ENCODE data around the gene TEKT3.

Gene TEKT3

DNA sequence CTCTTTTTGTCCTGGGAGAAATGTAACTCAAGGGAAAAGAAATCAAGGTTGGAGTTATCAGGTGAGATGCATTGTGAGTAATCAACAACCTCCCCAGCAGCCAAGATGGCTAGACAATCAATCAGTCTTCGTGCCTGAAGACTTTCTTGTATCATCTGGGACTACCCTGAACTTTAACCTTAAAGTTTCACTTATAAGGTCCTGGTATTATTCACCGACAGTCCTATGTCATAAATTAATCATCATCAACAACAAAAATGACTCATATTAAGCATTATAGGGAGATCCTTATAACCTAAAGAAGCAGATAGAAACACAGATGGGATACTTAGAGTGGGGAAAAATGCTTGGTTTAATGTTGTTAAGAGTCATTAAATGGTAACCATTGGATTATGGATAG, 7.7 kb upstream of the TEKT3 start:
- no peak for DNase-seq

DNA sequence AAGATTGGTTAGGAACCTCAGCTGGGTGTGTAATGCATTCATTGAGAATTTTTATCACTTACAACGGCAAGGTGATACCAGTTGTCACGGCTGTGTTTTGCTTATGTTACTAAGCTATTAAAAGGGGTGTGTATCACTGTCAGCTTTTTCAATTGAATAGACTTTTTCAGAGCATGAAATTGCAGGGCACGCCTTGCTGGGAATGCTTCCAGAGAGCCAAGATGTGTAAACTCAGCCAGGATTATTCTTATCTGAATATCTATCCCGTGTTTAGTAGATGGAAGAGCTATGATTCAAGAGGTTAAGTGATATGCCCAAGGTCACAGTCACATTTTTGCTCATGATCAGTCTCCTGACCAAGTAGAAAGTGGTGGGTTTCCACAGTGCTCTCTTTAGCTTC, 6.6 kb upstream of the TEKT3 start:
- no peak for DNase-seq

DNA sequence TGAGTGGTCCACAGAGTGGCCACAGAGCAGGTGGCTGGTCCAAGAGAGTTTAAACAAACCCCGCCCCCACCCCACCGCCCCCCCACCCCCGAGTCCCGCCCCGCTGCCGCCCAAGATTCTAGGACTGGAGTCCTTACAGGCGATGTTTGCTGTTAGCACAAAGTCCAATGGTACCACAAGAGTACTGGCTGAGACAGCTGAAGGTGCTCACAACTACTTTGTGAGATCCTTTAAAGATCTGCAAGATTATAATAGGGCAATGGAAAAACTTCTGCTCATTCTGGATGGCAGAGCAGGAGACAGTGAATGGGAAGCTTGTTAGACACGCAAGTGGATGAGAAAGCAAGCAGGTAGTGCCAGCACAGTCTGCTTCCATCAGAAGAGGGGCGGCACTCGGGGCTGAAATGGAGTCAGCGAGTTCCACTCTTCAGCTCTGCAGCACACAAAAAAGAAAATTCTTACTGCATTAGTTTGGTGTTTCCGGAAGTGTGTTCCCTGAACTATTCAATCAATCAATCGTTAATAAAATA, 4.7 kb upstream of the TEKT3 start:
- DNase-seq: no peak

DNA sequence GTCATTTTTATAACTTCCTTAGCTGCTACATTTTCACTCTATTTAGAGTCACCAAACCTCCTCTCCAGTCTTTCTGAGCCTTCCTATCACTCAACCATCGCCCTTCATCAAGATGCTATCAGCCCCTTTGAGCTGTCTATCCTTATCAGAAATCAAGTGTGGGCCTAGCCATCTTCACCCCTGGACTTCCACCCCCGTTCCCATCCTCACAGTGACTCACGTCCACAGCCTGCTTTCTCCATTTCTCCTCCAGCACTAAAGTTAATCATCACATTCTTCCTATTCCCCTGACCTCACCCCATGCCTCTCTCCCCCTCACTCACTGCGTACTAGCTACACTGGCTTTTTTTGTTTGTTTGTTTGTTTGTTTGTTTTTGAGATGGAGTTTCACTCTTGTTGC, 2.4 kb upstream of the TEKT3 start:
- DNase-seq: peak; percentile 55

DNA sequence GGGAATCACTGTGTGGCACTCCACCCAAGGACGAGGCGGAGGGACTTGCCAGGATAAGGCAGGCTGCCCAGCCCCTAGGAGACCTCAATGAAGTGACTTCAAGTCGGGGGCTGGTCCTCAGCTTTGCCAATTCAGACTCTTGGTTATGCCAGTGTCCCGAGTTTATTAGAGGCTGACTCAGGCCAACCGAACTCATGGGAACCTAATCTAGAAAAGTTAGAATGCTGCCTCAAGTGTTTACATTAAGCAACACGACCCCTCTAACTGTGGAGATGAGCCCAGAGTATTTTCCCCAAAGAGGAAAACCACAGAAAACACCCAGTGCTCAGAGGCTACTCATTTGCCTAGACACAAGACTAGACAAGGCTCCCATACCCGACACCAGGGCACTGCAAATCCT, 1.1 kb upstream of the TEKT3 start:
- peak; percentile 24 for DNase-seq

DNA sequence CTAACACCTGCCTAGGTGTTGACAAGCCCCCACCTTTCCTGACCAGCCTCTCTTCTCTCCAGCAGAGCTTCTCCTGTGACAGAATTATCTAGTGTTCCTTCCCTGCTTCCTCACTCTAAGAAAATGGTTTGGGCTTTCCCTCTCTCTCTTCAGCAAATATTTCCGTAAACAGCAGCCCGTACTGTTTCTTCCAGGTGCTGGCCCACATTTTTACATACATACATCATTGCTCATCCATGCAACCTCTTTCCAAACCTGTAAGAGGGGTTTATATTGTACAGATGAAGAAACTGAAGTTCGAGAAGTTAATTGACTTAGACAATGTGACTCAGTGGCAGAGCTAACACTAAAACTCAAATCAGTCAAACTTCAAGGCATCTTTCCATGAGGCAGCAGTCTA, 569 bp upstream of the TEKT3 start:
- no peak for DNase-seq

DNA sequence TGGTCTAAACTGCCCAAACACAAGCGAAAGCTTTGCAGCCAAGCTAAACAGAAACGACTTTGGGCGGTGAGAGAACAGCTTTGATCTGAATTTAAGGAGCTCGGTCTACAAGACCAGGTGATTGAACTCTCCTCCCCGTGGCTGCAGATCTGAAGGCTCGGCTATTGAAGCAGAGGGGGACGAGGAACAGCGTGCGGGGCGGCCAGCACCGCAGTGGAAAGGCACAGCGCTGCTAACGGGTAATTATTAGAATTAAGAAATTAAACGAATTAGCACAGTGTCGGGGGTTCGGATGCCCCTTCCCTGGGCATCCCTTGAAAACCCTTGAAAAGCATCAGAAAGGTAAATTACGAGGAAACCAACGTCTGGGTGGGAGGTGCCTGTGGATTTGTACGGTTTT, 431 bp downstream of the TEKT3 start:
- DNase-seq: no peak

DNA sequence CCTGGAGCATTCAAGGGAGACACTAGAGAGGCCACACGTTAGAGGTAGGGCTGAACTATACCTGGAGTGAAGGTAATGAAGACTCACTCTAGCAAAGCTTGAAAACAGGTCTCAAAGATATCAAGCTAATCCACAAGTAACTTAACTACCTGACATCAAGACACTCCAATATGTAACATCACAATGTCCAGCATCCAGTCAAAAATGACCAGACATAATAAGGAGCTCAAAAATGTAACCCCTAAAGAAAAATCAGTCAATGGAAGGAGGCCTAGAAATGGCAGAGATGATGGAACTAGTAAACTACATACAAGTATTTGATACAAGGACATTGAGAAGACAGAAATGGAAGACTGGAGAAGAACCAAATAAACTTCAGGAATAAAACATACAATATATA, 6.0 kb downstream of the TEKT3 start:
- no peak for DNase-seq

DNA sequence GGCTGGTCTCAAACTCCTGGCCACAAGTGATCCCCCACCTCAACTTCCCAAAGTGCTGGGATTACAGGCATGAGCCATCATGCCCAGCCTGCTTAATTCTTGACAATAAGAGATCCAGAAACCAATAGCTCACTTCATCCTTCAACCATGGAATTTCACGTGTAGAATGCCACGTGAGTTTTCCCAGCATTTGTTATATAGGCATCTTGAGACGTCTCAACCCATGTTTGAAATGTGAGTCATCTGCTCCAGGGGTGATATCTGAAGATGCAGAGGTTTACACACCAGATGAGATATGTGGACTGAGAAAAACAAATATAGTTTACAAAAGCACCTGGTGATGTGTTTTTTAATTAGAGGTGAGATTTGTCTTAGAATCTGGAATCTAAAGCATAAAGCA, 7.1 kb downstream of the TEKT3 start:
- DNase-seq: no peak

DNA sequence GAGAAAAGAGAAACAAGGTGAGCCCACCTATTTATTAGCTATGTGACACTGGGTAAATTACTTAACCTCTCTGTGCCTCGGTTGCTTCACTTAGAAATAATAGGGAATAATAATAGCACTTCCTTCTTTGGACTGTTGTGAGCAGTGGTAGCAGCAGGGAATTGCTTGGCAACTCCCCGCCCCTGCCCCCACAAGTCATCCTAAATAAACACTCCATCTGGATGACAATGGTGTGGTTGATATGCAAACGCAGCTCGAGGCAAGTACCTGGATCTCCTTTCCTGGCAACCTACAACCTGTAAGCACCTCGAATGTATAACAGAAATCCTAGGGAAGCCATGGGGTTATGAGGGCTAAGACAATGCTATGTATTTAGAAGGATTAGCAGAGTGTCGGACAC, 9.1 kb downstream of the TEKT3 start:
- no peak for DNase-seq

DNA sequence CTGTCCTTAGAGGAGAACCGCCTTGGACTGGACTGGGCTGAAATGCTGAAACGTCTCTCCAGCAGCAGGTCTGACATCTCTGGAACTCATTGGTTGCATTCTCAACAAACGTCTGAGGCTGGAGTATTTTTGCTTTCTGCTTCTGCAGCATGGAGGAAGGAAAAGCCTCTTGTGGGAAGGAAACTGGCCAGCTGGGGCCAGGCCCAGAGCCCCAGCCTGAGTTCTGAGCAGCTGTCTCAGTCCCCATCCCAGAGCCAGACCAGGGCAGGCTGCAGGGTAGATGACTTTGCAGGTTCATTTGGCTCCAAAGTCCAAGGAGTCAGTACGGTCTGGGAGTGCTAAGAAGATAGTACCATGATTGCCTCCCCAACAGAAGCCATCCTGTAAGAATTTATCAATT, 18.3 kb downstream of the TEKT3 start:
- DNase-seq: no peak

DNA sequence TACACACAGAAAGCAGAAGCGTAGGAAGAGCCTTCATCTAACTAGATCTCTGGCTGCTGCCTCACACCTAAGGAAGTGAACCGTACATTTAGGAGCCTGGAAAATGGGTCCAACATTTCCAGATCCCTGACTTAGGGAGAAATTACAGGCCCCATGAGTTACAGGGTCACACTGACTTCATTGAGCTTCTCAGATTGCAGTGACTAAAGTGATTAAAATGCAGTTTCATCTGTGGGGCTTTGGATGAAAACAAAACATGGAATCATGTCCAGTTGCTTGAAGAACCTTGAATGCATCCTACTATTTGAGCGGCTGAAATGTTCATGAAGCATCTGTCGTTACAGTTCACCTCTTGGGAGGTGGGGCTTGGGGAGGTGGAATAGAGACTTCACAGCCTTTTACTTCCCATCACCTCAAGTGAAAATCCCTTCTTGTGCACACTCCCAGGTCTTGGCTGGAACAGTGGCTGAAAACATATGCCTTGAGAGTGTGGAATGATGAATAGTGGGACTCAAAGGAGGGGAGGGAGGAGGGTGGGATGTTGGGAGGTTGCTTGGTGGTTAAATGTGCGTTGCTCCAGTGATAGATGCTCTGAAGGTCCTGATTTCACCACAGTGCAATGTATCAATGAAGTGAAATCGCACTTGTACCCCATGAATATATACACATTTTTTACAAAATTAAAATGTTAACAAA, 19.7 kb downstream of the TEKT3 start:
- peak; percentile 44 for DNase-seq

DNA sequence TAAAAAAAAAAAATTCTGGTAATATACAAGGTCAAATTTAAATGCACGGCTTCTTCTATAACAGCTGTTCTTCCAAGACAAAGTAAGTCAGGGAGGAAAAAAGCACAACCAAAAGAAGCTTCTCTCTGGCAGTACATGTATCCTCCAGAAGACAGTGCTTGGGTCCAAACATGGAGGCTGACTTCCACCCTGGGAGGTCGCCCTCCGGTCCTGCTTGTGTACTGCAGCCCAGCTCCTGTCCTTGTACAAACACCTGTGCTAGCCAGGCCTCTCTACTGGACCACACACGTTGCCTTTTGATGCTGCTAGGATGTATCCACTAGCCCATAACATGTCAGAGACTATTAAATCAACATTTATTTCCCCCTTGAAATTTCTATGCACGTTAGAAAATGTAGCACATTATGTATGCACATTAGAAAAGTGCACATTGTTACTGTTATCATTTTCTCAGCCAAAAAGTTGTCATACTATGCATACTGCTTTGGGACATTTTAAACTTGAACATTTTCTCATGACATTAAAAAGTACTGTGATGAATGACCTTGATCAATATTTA, 21.9 kb downstream of the TEKT3 start:
- no peak for DNase-seq

DNA sequence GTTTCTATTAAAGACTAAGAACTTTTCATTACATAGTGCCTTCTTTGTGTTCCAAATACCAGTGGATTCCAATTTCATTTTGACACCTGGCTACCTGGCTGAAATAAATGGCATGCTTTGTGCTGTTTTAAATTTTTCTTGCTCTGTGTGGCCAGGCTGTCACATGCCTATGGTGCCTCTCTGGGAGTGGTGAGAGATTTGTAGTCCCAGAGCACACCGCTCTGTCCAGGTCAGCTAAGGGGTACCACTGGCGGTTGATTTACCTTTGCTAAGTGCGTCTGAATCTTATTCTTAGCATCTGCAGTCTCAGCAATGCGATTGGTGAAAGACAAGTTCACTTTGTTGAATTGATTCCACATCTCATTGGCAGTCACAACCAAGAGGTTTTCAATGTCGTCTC, 29.4 kb downstream of the TEKT3 start:
- DNase-seq: no peak

DNA sequence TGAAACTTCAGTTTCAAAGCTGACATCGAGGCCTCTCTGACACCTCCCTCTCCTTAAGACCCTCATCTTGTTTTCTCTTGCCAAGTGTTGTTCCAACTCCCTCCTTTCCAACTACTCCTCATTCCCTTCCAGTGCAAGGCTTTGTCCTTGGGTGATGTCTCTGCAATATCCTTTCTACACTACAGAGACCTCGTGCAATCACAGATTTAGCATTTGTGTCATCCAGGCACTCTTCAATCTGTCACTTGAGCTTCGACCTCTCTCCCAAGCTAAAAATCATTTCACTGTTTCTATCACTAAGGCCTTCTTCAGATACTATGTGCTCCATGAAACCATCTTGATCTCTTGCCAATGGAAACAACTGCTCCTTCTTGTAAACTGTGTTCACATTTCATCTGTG, 31.6 kb downstream of the TEKT3 start:
- no peak for DNase-seq

DNA sequence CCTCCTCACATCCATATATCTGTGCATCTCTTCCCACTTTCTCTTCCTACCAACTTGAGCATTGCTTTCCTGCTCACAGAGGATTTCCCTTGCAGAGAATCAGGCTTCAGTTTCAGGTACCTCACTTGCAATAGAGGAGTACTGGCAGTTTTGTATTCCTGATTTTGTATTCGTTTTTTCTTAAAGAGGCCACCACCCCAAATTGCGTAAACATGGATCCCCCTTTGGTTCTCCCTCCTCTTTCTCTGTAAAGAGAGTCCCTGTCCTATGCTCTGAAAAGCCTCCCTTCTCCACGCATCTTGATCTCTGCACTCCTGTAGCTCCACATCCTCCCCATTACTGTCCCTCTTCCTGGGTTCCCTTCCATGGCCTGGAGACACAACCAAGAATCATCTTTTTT, 32.2 kb downstream of the TEKT3 start:
- no peak for DNase-seq

DNA sequence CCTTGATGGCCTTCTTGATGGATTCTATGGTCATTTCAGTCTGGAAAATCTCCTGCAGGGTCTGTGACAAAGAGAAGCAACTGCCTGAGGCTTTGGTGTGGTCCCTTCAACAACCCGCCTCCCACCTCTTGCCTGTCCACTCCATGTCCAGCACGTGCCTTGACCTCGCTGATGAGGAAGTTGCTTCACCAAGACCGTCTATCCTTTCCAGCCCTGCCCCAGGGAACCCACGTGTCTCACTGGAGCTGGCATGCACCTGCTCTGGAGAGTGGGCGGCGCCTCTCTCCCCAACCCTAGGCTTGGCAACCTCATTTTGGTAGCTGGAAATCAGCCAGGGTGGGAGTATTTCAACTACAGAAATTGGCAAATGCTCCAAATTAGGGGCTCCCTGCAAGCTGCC, 32.6 kb downstream of the TEKT3 start:
- DNase-seq: no peak

DNA sequence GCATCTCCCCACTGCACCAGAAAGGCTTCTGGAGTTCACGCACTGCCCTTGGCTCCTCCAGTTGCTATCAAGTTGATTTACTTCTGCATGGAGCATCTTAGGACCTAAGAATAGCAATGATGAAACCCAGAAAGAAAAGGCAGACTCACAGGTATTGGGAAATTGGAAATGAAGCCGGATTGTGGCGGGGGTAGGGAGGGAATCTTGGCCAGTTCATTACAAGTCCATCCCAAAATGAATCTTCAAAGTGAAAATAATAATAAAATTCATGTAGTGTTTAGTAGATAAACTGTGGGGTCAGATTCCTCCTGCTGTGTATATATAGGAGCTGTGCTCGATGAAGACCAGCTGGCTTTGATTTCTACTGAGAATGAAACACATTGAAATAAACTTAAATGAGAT, 33.7 kb downstream of the TEKT3 start:
- no peak for DNase-seq

DNA sequence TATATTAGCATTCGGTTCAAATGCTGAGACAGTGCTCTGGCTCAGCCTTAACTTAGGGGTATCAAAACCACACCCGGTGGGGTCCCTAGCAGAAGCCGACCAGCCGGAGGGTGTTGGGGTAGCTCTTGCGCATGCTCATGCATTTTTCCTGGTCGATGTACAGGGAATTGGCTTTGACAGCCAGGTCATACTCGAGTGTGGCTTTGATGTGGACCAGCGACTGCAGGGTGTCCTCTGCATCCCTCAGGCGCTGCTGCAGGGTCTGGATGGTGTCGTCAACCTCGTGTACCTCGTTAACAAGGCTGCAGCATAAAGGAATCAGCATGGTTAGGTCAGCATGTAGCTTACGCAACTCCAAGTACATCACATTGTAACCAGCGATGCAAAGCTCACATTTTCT, 37.5 kb downstream of the TEKT3 start:
- DNase-seq: no peak

DNA sequence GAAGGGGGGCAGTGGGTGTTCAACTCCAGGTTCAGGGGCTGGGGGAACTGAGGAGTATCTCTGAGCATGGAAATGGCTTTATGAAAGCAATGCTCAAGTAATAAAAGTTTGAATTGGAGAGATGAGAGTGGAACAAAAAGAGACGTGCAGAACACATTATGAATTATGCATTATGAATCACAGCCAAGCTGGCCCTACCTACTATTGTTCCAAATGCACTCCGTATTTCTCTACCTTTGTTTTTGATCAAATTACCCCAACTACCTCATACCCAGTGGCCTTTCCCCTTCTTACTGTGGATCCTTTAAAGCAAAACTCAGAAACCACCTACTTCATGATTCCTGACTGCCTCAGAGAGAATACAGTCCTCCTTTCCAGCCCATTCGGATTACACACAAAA, 38.1 kb downstream of the TEKT3 start:
- no peak for DNase-seq

DNA sequence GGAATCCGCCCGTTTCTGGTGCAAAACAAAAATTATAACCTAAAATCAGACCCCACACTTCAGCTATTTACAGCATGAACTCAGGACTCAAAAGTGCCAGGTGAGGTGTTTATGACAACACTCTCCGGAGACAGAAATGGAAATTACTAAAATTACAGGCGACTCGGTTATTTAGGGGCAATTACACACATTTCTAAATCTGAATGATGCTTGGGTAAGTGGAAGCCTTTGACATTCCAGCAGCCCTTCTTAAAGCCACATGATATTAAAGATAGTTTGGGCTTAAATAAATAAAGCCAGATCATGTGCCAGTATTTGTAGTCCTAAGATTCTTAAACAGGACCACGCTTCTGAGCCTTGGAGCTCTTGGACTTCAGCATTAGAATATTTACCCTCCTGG, 39.6 kb downstream of the TEKT3 start:
- DNase-seq: no peak

DNA sequence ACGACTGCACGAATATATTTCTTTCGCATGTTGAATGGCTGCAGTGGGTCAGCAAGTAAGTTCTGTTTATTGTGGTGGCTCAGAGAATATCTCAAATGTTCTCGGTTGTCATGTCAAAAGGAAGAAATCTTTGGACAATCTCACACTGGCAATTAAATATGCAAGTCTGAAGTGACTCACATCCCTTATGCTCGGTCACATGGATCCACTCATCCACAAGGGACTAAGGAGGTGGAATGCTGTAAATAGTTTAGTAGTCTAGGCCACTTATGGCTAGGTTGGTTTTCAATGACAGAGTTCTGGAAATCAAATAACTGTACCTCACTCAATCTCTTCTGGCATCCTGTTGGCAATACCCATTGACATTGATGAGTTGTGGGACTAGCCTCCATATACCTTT, 43.2 kb downstream of the TEKT3 start:
- DNase-seq: peak; percentile 79

DNA sequence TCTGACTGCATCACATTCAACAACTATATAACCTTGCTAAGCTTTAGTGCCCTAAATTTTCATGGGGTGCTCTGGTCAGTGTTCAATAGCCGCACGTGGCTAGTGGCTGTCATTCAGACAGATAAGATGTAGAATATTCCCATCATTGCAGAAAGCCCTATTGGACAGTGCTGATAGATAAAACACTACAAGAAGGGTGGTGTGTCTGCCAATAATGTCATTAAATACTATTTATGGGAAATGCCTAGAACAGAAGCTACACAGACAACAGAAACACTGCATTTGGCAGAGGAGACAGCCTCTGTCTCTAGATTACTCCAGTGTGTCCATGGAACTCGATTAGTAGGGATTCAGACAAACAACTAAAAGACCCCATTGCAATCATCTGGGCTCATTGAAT, 47.8 kb downstream of the TEKT3 start:
- no peak for DNase-seq

DNA sequence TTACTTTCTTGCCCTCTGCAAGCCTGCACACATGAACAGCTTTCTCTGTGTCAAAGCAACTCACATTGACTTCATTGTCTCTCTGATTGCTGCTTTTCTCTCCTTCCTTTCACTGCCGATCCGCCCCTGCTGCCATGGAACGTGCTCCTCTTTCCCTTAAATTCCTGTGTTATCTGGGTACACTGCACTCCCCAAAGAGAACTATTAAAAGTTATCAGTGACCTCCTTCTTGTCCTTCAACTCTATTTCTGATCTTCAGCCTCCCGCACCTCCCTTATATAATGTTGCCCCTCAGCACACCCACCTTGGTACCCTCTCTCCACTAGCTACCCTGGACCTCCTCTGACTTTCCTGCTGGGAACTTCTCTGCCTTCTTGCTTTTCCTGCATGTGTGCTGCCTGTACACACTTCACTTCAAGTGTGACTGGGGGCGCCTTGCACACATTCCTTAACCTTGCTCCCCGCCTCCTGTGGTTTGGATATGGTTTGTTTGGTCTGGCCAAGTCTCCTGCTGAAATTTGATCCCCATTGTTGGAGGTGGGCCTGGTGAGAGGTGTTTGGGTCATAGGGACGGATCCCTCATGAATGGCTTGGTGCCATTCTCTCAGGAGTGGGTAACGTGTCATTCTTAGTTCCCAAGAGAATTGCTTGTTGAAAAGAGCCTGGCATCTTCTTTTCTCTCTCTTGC, 49.6 kb downstream of the TEKT3 start:
- DNase-seq: peak; percentile 71

All from fibroblast of skin of scalp (primary cell).